Measurements from ENCODE around the gene MAGEB2.

DNA sequence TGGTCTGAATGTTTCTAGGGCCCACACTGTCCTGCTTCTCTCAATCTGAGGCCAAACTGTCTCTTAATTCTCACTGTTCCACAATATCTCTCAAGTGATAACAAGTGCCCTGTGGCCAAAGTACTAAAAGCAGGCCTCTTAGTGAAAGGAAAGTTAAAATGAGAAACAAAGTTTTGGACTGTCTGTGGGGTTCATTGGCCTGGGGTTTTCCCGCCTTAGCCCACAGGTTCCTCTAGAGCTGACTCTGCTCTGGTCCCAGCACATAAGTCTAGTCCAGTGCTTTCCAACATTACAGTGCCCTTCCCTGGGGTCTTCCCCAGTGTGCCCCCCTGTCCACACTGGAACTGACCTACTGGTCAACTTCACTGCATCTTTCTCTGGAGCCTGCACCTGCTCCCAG lies 37.9 kb downstream of the MAGEB2 start:
- TF ChIP-seq, protein P1, sequence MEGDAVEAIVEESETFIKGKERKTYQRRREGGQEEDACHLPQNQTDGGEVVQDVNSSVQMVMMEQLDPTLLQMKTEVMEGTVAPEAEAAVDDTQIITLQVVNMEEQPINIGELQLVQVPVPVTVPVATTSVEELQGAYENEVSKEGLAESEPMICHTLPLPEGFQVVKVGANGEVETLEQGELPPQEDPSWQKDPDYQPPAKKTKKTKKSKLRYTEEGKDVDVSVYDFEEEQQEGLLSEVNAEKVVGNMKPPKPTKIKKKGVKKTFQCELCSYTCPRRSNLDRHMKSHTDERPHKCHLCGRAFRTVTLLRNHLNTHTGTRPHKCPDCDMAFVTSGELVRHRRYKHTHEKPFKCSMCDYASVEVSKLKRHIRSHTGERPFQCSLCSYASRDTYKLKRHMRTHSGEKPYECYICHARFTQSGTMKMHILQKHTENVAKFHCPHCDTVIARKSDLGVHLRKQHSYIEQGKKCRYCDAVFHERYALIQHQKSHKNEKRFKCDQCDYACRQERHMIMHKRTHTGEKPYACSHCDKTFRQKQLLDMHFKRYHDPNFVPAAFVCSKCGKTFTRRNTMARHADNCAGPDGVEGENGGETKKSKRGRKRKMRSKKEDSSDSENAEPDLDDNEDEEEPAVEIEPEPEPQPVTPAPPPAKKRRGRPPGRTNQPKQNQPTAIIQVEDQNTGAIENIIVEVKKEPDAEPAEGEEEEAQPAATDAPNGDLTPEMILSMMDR (IDR thresholded peaks at IDR 0.05 in 2 of 3, conservative IDR thresholded peaks at IDR 0.05 in 1 of 3; ENCODE audit: control insufficient read depth in 2 of 3, extremely low read depth in 1 of 3, insufficient read depth in 1 of 3, low read depth in 3 of 3, low read length in 3 of 3) = no peak
- TF ChIP-seq NRF1 (conservative IDR thresholded peaks at IDR 0.05; ENCODE audit: low read depth, low read length) (no peak), GABPA (IDR thresholded peaks at IDR 0.05; ENCODE audit: low read depth) (no peak), RCOR1 (conservative IDR thresholded peaks at IDR 0.05; ENCODE audit: low read depth, low read length) (no peak), EZH2 (IDR thresholded peaks at IDR 0.05; ENCODE audit: borderline replicate concordance, control insufficient read depth, low read depth, low read length) (no peak), ATF2 (IDR thresholded peaks at IDR 0.05; ENCODE audit: low read length) (no peak), BHLHE40 (IDR thresholded peaks at IDR 0.05; ENCODE audit: borderline replicate concordance in 1 of 2, low read depth in 2 of 2, low read length in 1 of 2) (no peak), POLR2A (IDR thresholded peaks at IDR 0.05; ENCODE audit: low read depth, low read length) (no peak), MAX (IDR thresholded peaks at IDR 0.05; ENCODE audit: low read depth, low read length) (no peak), EGR1 (IDR thresholded peaks at IDR 0.05; ENCODE audit: borderline replicate concordance in 1 of 2, low read depth in 2 of 2, low read length in 2 of 2) (no peak), YY1 (IDR thresholded peaks at IDR 0.05; ENCODE audit: low read depth, low read length) (no peak), RAD21 (IDR thresholded peaks at IDR 0.05; ENCODE audit: insufficient read depth, low read depth, low read length) (no peak)
- TF ChIP-seq, protein P2, sequence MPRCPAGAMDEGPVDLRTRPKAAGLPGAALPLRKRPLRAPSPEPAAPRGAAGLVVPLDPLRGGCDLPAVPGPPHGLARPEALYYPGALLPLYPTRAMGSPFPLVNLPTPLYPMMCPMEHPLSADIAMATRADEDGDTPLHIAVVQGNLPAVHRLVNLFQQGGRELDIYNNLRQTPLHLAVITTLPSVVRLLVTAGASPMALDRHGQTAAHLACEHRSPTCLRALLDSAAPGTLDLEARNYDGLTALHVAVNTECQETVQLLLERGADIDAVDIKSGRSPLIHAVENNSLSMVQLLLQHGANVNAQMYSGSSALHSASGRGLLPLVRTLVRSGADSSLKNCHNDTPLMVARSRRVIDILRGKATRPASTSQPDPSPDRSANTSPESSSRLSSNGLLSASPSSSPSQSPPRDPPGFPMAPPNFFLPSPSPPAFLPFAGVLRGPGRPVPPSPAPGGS (IDR thresholded peaks at IDR 0.05; ENCODE audit: borderline replicate concordance, insufficient read depth, low read depth, low read length, poor library complexity, severe bottlenecking) = no peak

Measured in GM12878 (cell line).